Neural cell (in vitro differentiated cells): ENCODE results near the gene CDK17. TPM values are rescaled to one million over a fixed set of nuclear protein-coding genes. Genes with fewer than 3 reads are reported as not detected.
"Not testable (repeated sequence)": the region's sequence is repeated elsewhere in the genome, so short reads cannot be mapped to it uniquely, and the experiment has no call there.

Experiments used
- H2AFZ ChIP-seq: fragments of 200-600, 300-800 bp; sonication (generic), shearing (Covaris generic); 2 replicates; pipeline ENCODE4 v1.6.0; 2014; ENCODE audit warnings: low read depth, mild to moderate bottlenecking, antibody characterized with exemption, low read length, moderate library complexity
- H3F3A ChIP-seq: fragments of 200-600 bp; shearing (Covaris generic); 2 replicates; pipeline ENCODE4 v1.6.1; 2016; ENCODE audit warnings: mild to moderate bottlenecking, moderate library complexity, mixed read lengths, antibody characterized with exemption, low read length; ENCODE audit not compliant: insufficient read depth, poor library complexity, severe bottlenecking
- H3K27ac ChIP-seq: fragments of 200-600, 300-800 bp; sonication (generic), shearing (Covaris generic); 2 replicates; pipeline ENCODE4 v1.5.1; 2014; ENCODE audit warnings: mild to moderate bottlenecking, low read length, moderate library complexity
- H3K27me3 ChIP-seq: fragments of 300-800, 200-600 bp; sonication (generic), shearing (Covaris generic); 2 replicates; pipeline ENCODE4 v1.6.0; 2014; ENCODE audit warnings: mild to moderate bottlenecking, low read depth, low read length, moderate library complexity; ENCODE audit not compliant: insufficient read depth
- H3K36me3 ChIP-seq: fragments of 300-800, 200-600 bp; sonication (generic), shearing (Covaris generic); 2 replicates; pipeline ENCODE4 v1.5.1; 2014; ENCODE audit warnings: mild to moderate bottlenecking, antibody characterized with exemption, low read length, moderate library complexity; ENCODE audit not compliant: insufficient read depth
- H3K4me2 ChIP-seq: fragments of 300-800, 200-600 bp; sonication (generic), shearing (Covaris generic); 2 replicates; pipeline ENCODE4 v1.6.0; 2014; ENCODE audit warnings: mild to moderate bottlenecking, low read length
- H3K4me3 ChIP-seq: fragments of 300-800, 200-600 bp; sonication (generic), shearing (Covaris generic); 2 replicates; pipeline ENCODE4 v1.5.1; 2014; ENCODE audit warnings: mild to moderate bottlenecking, low read length, moderate library complexity
- H3K79me2 ChIP-seq: fragments of 200-600 bp; shearing (Covaris generic); replicated peaks from 2 replicates; pipeline ENCODE4 v1.6.0; 2014; ENCODE audit warnings: mild to moderate bottlenecking, low read length, moderate library complexity; ENCODE audit not compliant: insufficient read depth
- H3K9ac ChIP-seq: fragments of 300-800, 200-600 bp; sonication (generic), shearing (Covaris generic); 2 replicates; pipeline ENCODE4 v1.6.1; 2016; ENCODE audit warnings: mild to moderate bottlenecking, low read length, mixed read lengths
- H3K9me2 ChIP-seq: fragments of 200-600 bp; shearing (Covaris generic); 2 replicates; pipeline ENCODE4 v1.6.1; 2016; ENCODE audit warnings: mild to moderate bottlenecking, low read length, mixed read lengths; ENCODE audit not compliant: insufficient read depth
- H3K9me3 ChIP-seq: fragments of 200-600, 300-800 bp; sonication (generic), shearing (Covaris generic); 2 replicates; pipeline ENCODE4 v1.6.1; 2016; ENCODE audit warnings: mild to moderate bottlenecking, mixed run types, low read length, moderate library complexity, mixed read lengths
- H4K20me1 ChIP-seq: fragments of 200-600 bp; shearing (Covaris generic); 2 replicates; pipeline ENCODE4 v1.6.1; 2016; ENCODE audit warnings: mild to moderate bottlenecking, mixed run types; ENCODE audit not compliant: insufficient read depth
- EP300 ChIP-seq: fragments of 450-650 bp; conservative IDR thresholded peaks from 2 replicates; pipeline ENCODE4 v1.6.1; 2014; ENCODE audit warnings: antibody characterized with exemption, mild to moderate bottlenecking, moderate library complexity; ENCODE audit not compliant: poor library complexity, severe bottlenecking
- EZH2 ChIP-seq: fragments of 200-600, 300-800 bp; shearing (Covaris generic), sonication (generic); IDR thresholded peaks from 2 replicates; pipeline ENCODE4 v1.6.1; 2014; ENCODE audit warnings: antibody characterized with exemption, low read length, borderline replicate concordance, mild to moderate bottlenecking; ENCODE audit not compliant: insufficient read depth, poor library complexity, severe bottlenecking
- MXI1 ChIP-seq: fragments of 450-650 bp; conservative IDR thresholded peaks from 2 replicates; pipeline ENCODE4 v1.6.1; 2014; ENCODE audit warnings: antibody characterized with exemption, mild to moderate bottlenecking; ENCODE audit not compliant: poor library complexity, severe bottlenecking
- POLR2AphosphoS5 ChIP-seq: IDR thresholded peaks from 2 replicates; pipeline ENCODE4 v1.6.1; 2012
- RAD21 ChIP-seq: fragments of 450-650 bp; conservative IDR thresholded peaks from 2 replicates; pipeline ENCODE4 v1.6.1; 2014; ENCODE audit warnings: antibody characterized with exemption, mild to moderate bottlenecking, moderate library complexity
- SMC3 ChIP-seq: fragments of 450-650 bp; conservative IDR thresholded peaks from 2 replicates; pipeline ENCODE4 v1.6.1; 2014; ENCODE audit warnings: antibody characterized with exemption, mild to moderate bottlenecking, moderate library complexity; ENCODE audit not compliant: poor library complexity
- TAF1 ChIP-seq: IDR thresholded peaks from 2 replicates; pipeline ENCODE4 v1.6.1; 2012; ENCODE audit warnings: low read depth
- polyA plus RNA-seq: library from polyadenylated mRNA; depleted of rRNA; stranded (reverse); fragments of >200 nt; gene quantifications from 2 replicates; pipeline ENCODE4 v1.2.3, GENCODE V29; 2014
- TF ChIP-seq, protein P1 (sequence below): fragments of 450-650 bp; IDR thresholded peaks from 2 replicates; pipeline ENCODE4 v1.5.1; 2014; ENCODE audit warnings: antibody characterized with exemption, mild to moderate bottlenecking, moderate library complexity; ENCODE audit not compliant: poor library complexity, severe bottlenecking
- TF ChIP-seq, protein P2 (sequence below): IDR thresholded peaks from 2 replicates; pipeline ENCODE4 v1.6.1; 2012; ENCODE audit warnings: borderline replicate concordance

CDK17 gene
- polyA plus RNA-seq, 1 donor from 2014 or later: 119 TPM

DNA sequence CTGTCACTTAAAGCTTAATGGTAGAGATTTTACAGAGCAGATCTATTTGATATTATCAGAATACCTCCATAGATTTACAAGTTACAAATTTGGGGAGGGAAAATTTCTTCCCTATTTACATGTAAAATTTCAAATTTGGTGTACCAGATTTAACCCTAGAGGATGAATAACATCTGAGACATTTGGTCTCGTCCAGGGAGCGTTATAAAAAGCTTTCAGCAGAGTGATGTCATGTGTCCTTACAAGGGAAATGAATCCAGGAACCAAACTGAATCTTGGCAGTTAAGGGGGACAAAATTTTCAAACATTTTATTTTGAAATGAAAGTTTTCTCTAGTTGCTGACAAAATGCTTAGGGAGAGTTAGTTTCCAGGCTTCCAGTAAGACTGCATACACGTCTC lies 4.5 kb upstream of the CDK17 start:
- H3F3A ChIP-seq: peaks cover 4% of the 10 kb centered on the region

DNA sequence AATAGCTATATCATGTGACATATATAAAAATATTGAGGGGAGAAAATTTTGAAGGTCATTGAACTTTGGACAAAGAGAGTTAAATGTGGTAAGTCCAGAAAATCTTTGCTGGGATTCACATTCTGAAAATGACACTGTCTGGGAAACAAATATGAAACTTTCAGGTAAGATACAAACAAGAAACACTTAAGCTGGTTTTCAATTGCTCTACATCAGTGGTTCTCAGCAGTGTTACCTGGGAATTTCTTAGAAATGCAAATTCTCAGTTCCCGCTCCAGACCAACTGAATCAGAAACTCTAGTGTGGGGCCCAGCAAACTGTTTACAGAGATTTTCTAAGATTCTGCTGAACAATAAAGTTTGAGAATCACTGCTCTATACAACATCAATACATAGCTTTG lies 3.6 kb upstream of the CDK17 start:
- H3K27ac ChIP-seq: no peak overlapping the region
- peaks cover 5% of the 10 kb centered on the region for H3F3A ChIP-seq
- no peak overlapping the region for H2AFZ ChIP-seq
- H3K4me2 ChIP-seq: no peak overlapping the region
- H4K20me1 ChIP-seq: no peaks in the 10 kb centered on the region
- no peak overlapping the region for H3K4me3 ChIP-seq
- no peaks in the 10 kb centered on the region for H3K36me3 ChIP-seq
- H3K9me2 ChIP-seq: no peaks in the 10 kb centered on the region
- no peak overlapping the region for H3K9ac ChIP-seq
- H3K79me2 ChIP-seq: peaks cover 3% of the 10 kb centered on the region
- H3K9me3 ChIP-seq: no peaks in the 10 kb centered on the region
- TF ChIP-seq POLR2AphosphoS5 (no peak), RAD21 (no peak), SMC3 (no peak), MXI1 (no peak), EZH2 (no peak), EP300 (no peak), TAF1 (no peak)
- TF ChIP-seq, protein P1, sequence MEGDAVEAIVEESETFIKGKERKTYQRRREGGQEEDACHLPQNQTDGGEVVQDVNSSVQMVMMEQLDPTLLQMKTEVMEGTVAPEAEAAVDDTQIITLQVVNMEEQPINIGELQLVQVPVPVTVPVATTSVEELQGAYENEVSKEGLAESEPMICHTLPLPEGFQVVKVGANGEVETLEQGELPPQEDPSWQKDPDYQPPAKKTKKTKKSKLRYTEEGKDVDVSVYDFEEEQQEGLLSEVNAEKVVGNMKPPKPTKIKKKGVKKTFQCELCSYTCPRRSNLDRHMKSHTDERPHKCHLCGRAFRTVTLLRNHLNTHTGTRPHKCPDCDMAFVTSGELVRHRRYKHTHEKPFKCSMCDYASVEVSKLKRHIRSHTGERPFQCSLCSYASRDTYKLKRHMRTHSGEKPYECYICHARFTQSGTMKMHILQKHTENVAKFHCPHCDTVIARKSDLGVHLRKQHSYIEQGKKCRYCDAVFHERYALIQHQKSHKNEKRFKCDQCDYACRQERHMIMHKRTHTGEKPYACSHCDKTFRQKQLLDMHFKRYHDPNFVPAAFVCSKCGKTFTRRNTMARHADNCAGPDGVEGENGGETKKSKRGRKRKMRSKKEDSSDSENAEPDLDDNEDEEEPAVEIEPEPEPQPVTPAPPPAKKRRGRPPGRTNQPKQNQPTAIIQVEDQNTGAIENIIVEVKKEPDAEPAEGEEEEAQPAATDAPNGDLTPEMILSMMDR: no peak
- TF ChIP-seq, protein P2, sequence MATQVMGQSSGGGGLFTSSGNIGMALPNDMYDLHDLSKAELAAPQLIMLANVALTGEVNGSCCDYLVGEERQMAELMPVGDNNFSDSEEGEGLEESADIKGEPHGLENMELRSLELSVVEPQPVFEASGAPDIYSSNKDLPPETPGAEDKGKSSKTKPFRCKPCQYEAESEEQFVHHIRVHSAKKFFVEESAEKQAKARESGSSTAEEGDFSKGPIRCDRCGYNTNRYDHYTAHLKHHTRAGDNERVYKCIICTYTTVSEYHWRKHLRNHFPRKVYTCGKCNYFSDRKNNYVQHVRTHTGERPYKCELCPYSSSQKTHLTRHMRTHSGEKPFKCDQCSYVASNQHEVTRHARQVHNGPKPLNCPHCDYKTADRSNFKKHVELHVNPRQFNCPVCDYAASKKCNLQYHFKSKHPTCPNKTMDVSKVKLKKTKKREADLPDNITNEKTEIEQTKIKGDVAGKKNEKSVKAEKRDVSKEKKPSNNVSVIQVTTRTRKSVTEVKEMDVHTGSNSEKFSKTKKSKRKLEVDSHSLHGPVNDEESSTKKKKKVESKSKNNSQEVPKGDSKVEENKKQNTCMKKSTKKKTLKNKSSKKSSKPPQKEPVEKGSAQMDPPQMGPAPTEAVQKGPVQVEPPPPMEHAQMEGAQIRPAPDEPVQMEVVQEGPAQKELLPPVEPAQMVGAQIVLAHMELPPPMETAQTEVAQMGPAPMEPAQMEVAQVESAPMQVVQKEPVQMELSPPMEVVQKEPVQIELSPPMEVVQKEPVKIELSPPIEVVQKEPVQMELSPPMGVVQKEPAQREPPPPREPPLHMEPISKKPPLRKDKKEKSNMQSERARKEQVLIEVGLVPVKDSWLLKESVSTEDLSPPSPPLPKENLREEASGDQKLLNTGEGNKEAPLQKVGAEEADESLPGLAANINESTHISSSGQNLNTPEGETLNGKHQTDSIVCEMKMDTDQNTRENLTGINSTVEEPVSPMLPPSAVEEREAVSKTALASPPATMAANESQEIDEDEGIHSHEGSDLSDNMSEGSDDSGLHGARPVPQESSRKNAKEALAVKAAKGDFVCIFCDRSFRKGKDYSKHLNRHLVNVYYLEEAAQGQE: no peak
- H3K27me3 ChIP-seq: no peaks in the 10 kb centered on the region

More for the DNA sequence above, 4.5 kb upstream of the CDK17 start:
- H2AFZ ChIP-seq: no peak overlapping the region
- no peak overlapping the region for H3K27ac ChIP-seq
- no peak overlapping the region for H3K9ac ChIP-seq
- TF ChIP-seq EP300: no peak
- no peak for TF ChIP-seq RAD21
- TF ChIP-seq MXI1: no peak
- TF ChIP-seq SMC3: no peak
- TF ChIP-seq POLR2AphosphoS5: no peak
- no peak for TF ChIP-seq EZH2
- TF ChIP-seq, protein P2: no peak
- TF ChIP-seq, protein P1: no peak
- no peak for TF ChIP-seq TAF1
- H3K79me2 ChIP-seq: no peaks in the 10 kb centered on the region
- H3K4me2 ChIP-seq: no peak overlapping the region
- no peak overlapping the region for H3K4me3 ChIP-seq
- H4K20me1 ChIP-seq: no peaks in the 10 kb centered on the region
- H3K27me3 ChIP-seq: no peaks in the 10 kb centered on the region
- no peaks in the 10 kb centered on the region for H3K36me3 ChIP-seq
- H3K9me2 ChIP-seq: no peaks in the 10 kb centered on the region
- H3K9me3 ChIP-seq: no peaks in the 10 kb centered on the region

- not testable (repeated sequence) for H2AFZ ChIP-seq
Observed at GRCh38 chr12:96402522-96402921, 2.3 kb upstream of the CDK17 start.

More at GRCh38 chr12:96402522-96402921, 2.3 kb upstream of the CDK17 start:
- H3K9me3 ChIP-seq, H3K4me3 ChIP-seq, H3K4me2 ChIP-seq, H3K9ac ChIP-seq, H3K36me3 ChIP-seq, H3K9me2 ChIP-seq, H3K27ac ChIP-seq, H3K27me3 ChIP-seq, H4K20me1 ChIP-seq: not testable (repeated sequence)
- peaks cover 14% of the 10 kb centered on the region for H3F3A ChIP-seq
- H3K79me2 ChIP-seq: peaks cover 16% of the 10 kb centered on the region
